Tibial nerve (tissue), 4 donors: ENCODE data around the gene SLC7A6.

Source experiments
- EP300 ChIP-seq, 2 donors: sonication (generic); formaldehyde crosslinking; IDR thresholded peaks; one replicate each; pipeline ENCODE4 v1.6.1; 2017; ENCODE audit warnings: antibody characterized with exemption in 2 of 2, mild to moderate bottlenecking in 1 of 2
- TF ChIP-seq, protein P1 (sequence below), 5 experiments: fragments of 200-600 bp in 3 of 5; fragments of 450-650 bp in 2 of 5; sonication (generic) in 3 of 5; IDR thresholded peaks; one replicate each; pipeline ENCODE4 v1.5.1; 2016 to 2019; ENCODE audit warnings: antibody characterized with exemption in 5 of 5, mild to moderate bottlenecking in 3 of 5, moderate library complexity in 2 of 5

DNA sequence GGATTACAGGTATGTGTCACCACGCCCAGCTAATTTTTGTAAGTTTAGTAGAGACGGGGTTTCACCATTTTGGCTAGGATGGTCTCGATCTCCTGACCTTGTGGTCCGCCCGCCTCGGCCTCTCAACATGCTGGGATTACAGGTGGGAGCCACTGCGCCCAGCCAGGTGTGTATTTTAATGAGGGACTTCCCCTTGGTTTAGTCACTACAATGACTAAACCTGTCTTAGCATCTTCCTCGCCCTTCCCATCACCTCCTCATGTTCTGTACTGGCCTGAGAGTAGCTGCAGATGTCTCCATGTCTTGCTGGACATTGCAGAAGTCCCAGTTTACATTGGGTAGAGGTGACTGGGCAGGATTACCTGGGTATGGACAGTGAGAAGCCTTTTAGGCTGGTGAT is 9.6 kb downstream of the SLC7A6 start:
- TF ChIP-seq, protein P1, sequence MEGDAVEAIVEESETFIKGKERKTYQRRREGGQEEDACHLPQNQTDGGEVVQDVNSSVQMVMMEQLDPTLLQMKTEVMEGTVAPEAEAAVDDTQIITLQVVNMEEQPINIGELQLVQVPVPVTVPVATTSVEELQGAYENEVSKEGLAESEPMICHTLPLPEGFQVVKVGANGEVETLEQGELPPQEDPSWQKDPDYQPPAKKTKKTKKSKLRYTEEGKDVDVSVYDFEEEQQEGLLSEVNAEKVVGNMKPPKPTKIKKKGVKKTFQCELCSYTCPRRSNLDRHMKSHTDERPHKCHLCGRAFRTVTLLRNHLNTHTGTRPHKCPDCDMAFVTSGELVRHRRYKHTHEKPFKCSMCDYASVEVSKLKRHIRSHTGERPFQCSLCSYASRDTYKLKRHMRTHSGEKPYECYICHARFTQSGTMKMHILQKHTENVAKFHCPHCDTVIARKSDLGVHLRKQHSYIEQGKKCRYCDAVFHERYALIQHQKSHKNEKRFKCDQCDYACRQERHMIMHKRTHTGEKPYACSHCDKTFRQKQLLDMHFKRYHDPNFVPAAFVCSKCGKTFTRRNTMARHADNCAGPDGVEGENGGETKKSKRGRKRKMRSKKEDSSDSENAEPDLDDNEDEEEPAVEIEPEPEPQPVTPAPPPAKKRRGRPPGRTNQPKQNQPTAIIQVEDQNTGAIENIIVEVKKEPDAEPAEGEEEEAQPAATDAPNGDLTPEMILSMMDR (IDR thresholded peaks at IDR 0.05), result no peak
- no peak for TF ChIP-seq EP300 (IDR thresholded peaks at IDR 0.05)
